ENCODE data around the gene MSRB3. TPM values are rescaled to one million over a fixed set of nuclear protein-coding genes. Genes with fewer than 3 reads are reported as not detected.
A peak's percentile ranks its signal among the peaks of the same experiment; 100 is the strongest.

MSRB3 gene
- total RNA-seq, 4 donors from 2014 or later: 219 to 336 (median 299) TPM

DNA sequence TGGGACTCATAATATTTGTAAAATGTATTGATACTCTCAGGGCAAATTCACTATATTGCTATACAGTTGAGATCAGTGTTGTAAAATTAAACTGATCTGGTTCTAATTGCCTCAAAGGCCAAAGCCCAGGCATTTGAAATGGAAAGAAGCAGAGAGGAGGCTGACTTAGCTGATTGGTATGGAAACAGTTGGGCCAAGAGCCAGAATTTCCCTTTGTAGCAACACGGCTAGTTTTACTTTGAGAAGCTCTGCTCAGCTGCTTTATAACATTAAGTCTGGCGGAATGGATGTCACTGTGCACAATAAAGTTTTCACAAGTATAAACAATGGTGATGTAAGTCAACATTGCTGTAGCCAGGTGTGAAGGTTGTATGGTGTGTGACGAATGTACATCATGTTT is 186.4 kb downstream of the MSRB3 start:
- peak; percentile 34 for ATAC-seq
- H3K4me3 ChIP-seq: no peak overlapping the region
- peaks cover 0 to 46% of the 10 kb centered on the region in 2 donors for H3K36me3 ChIP-seq
- H3K27ac ChIP-seq: no peak overlapping the region
- H3K9me3 ChIP-seq: no peaks in the 10 kb centered on the region
- TF ChIP-seq EP300 (IDR thresholded peaks at IDR 0.05): no peak
- TF ChIP-seq POLR2AphosphoS5 (IDR thresholded peaks at IDR 0.05): peak; percentile 12
- TF ChIP-seq POLR2A (IDR thresholded peaks at IDR 0.05): no peak
- TF ChIP-seq, protein P1, sequence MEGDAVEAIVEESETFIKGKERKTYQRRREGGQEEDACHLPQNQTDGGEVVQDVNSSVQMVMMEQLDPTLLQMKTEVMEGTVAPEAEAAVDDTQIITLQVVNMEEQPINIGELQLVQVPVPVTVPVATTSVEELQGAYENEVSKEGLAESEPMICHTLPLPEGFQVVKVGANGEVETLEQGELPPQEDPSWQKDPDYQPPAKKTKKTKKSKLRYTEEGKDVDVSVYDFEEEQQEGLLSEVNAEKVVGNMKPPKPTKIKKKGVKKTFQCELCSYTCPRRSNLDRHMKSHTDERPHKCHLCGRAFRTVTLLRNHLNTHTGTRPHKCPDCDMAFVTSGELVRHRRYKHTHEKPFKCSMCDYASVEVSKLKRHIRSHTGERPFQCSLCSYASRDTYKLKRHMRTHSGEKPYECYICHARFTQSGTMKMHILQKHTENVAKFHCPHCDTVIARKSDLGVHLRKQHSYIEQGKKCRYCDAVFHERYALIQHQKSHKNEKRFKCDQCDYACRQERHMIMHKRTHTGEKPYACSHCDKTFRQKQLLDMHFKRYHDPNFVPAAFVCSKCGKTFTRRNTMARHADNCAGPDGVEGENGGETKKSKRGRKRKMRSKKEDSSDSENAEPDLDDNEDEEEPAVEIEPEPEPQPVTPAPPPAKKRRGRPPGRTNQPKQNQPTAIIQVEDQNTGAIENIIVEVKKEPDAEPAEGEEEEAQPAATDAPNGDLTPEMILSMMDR (IDR thresholded peaks at IDR 0.05): no peak
- no peaks in the 10 kb centered on the region for H3K27me3 ChIP-seq
- 36 to 61% methylated on average over 3 of the region's 3 CpGs for WGBS, 2 donors (ENCODE audit: low coverage in 1 of 2)
- peaks cover 0 to 12% (median 0%) of the 10 kb centered on the region in 3 donors for H3K4me1 ChIP-seq

DNA sequence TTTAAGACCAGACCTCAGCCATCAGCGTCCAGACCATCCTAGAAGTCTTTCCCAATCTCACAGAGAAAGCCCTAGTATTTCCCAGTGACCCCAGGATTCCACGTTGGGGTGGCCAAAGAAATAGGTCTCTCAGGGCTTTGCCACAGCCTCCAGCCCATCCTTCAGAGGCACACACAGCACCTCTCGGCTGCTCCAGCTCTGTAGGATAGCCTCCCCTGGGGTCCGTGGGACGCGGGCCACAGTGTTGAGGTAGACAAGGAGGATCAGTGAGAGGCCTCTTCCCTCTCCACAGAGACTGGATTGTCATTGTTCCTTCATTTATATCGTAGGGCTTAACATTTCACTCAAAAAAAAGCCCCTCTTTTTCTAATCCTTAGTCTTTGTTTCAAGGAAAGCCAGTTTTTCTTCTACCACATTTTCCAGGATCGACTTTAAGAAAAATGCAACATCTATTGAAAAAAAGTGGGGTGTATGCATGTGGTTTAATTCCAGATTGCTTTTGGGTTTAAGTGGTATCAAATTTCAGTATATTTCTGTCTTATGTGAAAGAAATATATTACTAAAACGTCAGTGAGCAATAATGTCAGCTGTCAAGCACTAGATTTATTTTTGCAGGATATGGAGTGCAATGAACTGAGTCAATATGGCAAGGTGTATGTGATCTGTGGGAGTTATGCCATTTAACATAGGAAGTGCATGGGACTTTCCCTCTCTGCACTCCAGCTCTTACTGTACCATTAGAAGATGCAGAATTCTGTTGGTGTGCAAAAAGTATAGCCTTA is 187.5 kb downstream of the MSRB3 start:
- Histone ChIP-seq H3K27me3 (no peaks in the 10 kb centered on the region), H3K27ac (no peak overlapping the region), H3K4me1 (peaks cover 0 to 12% (median 0%) of the 10 kb centered on the region in 3 donors), H3K4me3 (no peak overlapping the region), H3K36me3 (peaks cover 0 to 38% of the 10 kb centered on the region in 2 donors), H3K9me3 (no peaks in the 10 kb centered on the region)
- TF ChIP-seq EP300 (IDR thresholded peaks at IDR 0.05): no peak
- TF ChIP-seq POLR2A (IDR thresholded peaks at IDR 0.05): no peak
- no peak for TF ChIP-seq POLR2AphosphoS5 (IDR thresholded peaks at IDR 0.05)
- TF ChIP-seq, protein P1 (IDR thresholded peaks at IDR 0.05): no peak
- WGBS, 2 donors (ENCODE audit: low coverage in 1 of 2): 70 to 79% methylated on average over 4 to 7 of the region's 9 CpGs
- no peak for ATAC-seq

DNA sequence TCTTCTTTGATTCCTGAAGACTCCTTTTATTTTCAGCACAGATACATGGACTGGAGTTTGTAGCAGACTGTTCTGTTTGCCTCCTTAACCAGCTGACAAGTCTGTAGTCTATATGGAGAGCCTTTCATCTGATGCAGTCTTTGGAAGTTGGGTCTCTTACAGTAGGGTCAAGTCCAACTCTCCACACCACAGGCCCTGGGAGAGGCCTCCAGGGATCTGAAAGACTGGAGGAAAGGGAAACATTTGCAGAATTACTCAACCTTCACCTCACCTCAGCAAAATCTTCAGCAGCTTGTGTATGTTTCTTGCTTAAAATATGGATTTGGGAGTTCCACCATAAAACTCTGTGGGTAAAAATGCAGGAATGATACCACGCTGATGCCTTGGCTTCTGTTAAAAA is 188.4 kb downstream of the MSRB3 start:
- Histone ChIP-seq H3K36me3 (peaks cover 0 to 29% of the 10 kb centered on the region in 2 donors), H3K9me3 (no peaks in the 10 kb centered on the region), H3K4me3 (no peak overlapping the region), H3K27ac (no peak overlapping the region), H3K4me1 (peaks cover 0 to 12% (median 0%) of the 10 kb centered on the region in 3 donors), H3K27me3 (no peaks in the 10 kb centered on the region)
- WGBS, 2 donors (ENCODE audit: low coverage in 1 of 2): 83 to 100% methylated on average over 1 of the region's 1 CpG
- no peak for ATAC-seq
- TF ChIP-seq, protein P1 (IDR thresholded peaks at IDR 0.05): no peak
- TF ChIP-seq POLR2A (IDR thresholded peaks at IDR 0.05) (no peak), POLR2AphosphoS5 (IDR thresholded peaks at IDR 0.05) (no peak), EP300 (IDR thresholded peaks at IDR 0.05) (no peak)

DNA sequence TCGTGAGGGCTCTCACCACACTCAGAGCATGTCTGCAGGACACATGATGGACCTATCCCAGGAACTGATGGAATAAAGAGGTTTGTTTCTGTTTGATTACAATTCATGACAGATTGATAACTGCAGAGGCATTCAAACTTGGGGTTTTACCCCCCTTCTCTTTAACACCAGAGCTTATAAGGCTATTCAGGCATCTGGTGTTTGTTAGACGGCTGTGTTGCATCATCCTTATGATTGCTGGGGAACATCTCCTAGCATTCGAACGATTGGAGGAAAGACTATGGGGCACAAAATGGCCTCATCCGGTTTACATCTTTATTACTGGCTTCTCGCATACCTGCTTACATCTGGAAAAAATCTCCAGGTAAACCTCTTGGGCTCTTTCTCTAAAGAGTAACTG is 191.8 kb downstream of the MSRB3 start:
- ATAC-seq: no peak
- H3K4me3 ChIP-seq: no peak overlapping the region
- H3K36me3 ChIP-seq: no peaks in the 10 kb centered on the region
- WGBS, 2 donors (ENCODE audit: low coverage in 1 of 2): 53% methylated on average over 5 of the region's 6 CpGs
- H3K27me3 ChIP-seq: no peaks in the 10 kb centered on the region
- TF ChIP-seq, protein P1 (IDR thresholded peaks at IDR 0.05): no peak
- TF ChIP-seq POLR2A (IDR thresholded peaks at IDR 0.05) (no peak), POLR2AphosphoS5 (IDR thresholded peaks at IDR 0.05) (no peak), EP300 (IDR thresholded peaks at IDR 0.05) (no peak)
- H3K9me3 ChIP-seq: no peaks in the 10 kb centered on the region
- no peak overlapping the region for H3K27ac ChIP-seq
- peaks cover 0 to 2% (median 0%) of the 10 kb centered on the region in 3 donors for H3K4me1 ChIP-seq

DNA sequence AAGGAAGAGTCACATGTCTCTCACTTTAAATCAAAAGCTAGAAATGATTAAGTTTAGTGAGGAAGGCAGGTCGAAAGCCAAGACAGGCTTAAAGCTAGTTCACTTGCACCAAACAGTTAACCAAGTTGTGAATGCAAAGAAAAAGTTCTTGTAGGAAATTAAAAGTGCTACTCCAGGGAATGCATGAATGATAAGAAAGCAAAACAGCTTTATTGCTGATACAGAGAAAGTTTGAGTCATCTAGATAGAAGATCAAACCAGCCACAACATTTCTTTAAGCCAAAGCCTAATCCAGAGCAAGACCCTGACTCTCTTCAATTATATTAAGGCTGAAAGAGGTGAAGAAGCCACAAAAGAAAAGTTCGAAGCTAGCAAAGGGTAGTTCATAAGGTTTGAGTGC is 193.6 kb downstream of the MSRB3 start:
- H3K4me1 ChIP-seq: no peaks in the 10 kb centered on the region
- ATAC-seq: no peak
- no peak overlapping the region for H3K4me3 ChIP-seq
- H3K36me3 ChIP-seq: no peaks in the 10 kb centered on the region
- no peaks in the 10 kb centered on the region for H3K27me3 ChIP-seq
- TF ChIP-seq, protein P1 (IDR thresholded peaks at IDR 0.05): no peak
- TF ChIP-seq POLR2AphosphoS5 (IDR thresholded peaks at IDR 0.05): no peak
- H3K27ac ChIP-seq: no peak overlapping the region
- no peaks in the 10 kb centered on the region for H3K9me3 ChIP-seq
- WGBS, 2 donors (ENCODE audit: low coverage in 1 of 2): 43 to 82% methylated on average over 1 to 2 of the region's 2 CpGs

All from gastroesophageal sphincter (tissue), 4 donors.